SK-N-SH treated with all-trans-retinoic acid at 6 μM for 48 hours (cell line): Measurements from ENCODE around the gene PRDM7.
A peak's percentile ranks its signal among the peaks of the same experiment; 100 is the strongest.

Source experiments
- ATAC-seq: fragments of 200-7000 bp; cut with Tn5 transposase; 3 replicates; pipeline ENCODE4 v1.9.1; 2020; ENCODE audit warnings: mild to moderate bottlenecking, moderate library complexity
- ARNTL ChIP-seq: fragments of 450-650 bp; formaldehyde crosslinking; IDR thresholded peaks from 2 replicates; pipeline ENCODE4 v1.5.0; 2020; ENCODE audit warnings: low read depth, mild to moderate bottlenecking, moderate library complexity, borderline replicate concordance
- BACH2 ChIP-seq: fragments of 250-450 bp; sonication (Bioruptor Pico); IDR thresholded peaks from 2 replicates; pipeline ENCODE4 v1.9.0; 2021; ENCODE audit warnings: mild to moderate bottlenecking, borderline replicate concordance
- CREB5 ChIP-seq: fragments of 250-450 bp; sonication (Bioruptor Pico); IDR thresholded peaks from 2 replicates; pipeline ENCODE4 v1.5.1; 2020; ENCODE audit warnings: low read depth, mild to moderate bottlenecking, moderate library complexity
- CSDC2 ChIP-seq: fragments of 250-450 bp; sonication (Bioruptor Pico); IDR thresholded peaks from 2 replicates; pipeline ENCODE4 v1.5.0; 2020; ENCODE audit warnings: mild to moderate bottlenecking, moderate library complexity
- ESRRG ChIP-seq: fragments of 250-450 bp; sonication (Bioruptor Pico); IDR thresholded peaks from 2 replicates; pipeline ENCODE4 v1.6.1; 2021; ENCODE audit warnings: mild to moderate bottlenecking
- GLIS3 ChIP-seq: fragments of 250-450 bp; sonication (Bioruptor Pico); IDR thresholded peaks from 2 replicates; pipeline ENCODE4 v1.5.0; 2020; ENCODE audit warnings: mild to moderate bottlenecking, moderate library complexity
- ISL1 ChIP-seq: fragments of 250-450 bp; sonication (Bioruptor Pico); IDR thresholded peaks from 2 replicates; pipeline ENCODE4 v2.1.2; 2022; ENCODE audit warnings: mild to moderate bottlenecking, moderate library complexity
- PATZ1 ChIP-seq: fragments of 250-450 bp; sonication (Bioruptor Pico); IDR thresholded peaks from 2 replicates; pipeline ENCODE4 v1.8.0; 2020; ENCODE audit warnings: mild to moderate bottlenecking, moderate library complexity, borderline replicate concordance
- POU6F1 ChIP-seq: fragments of 250-450 bp; sonication (Bioruptor Pico); IDR thresholded peaks from 2 replicates; pipeline ENCODE4 v1.8.0; 2021; ENCODE audit warnings: low read depth, mild to moderate bottlenecking, moderate library complexity, borderline replicate concordance
- PPARA ChIP-seq: fragments of 250-450 bp; sonication (Bioruptor Pico); IDR thresholded peaks from 2 replicates; pipeline ENCODE4 v1.5.0; 2020; ENCODE audit warnings: mild to moderate bottlenecking, borderline replicate concordance
- RARB ChIP-seq: fragments of 250-450 bp; sonication (Bioruptor Pico); IDR thresholded peaks from 2 replicates; pipeline ENCODE4 v1.8.0; 2021; ENCODE audit warnings: mild to moderate bottlenecking, moderate library complexity
- SNAI2 ChIP-seq: fragments of 250-450 bp; sonication (Bioruptor Pico); IDR thresholded peaks from 2 replicates; pipeline ENCODE4 v1.5.0; 2020; ENCODE audit warnings: mild to moderate bottlenecking, moderate library complexity
- TCF4 ChIP-seq: fragments of 250-450 bp; sonication (Bioruptor Pico); IDR thresholded peaks from 2 replicates; pipeline ENCODE4 v1.8.0; 2021; ENCODE audit warnings: mild to moderate bottlenecking, moderate library complexity, borderline replicate concordance
- TOX ChIP-seq: fragments of 250-450 bp; sonication (Bioruptor Pico); IDR thresholded peaks from 2 replicates; pipeline ENCODE4 v1.8.0; 2021; ENCODE audit warnings: mild to moderate bottlenecking, moderate library complexity, borderline replicate concordance
- TSHZ2 ChIP-seq: fragments of 250-450 bp; sonication (Bioruptor Pico); IDR thresholded peaks from 2 replicates; pipeline ENCODE4 v1.5.0; 2020; ENCODE audit warnings: mild to moderate bottlenecking, moderate library complexity
- ZC3H10 ChIP-seq: fragments of 250-450 bp; sonication (Bioruptor Pico); IDR thresholded peaks from 2 replicates; pipeline ENCODE4 v1.5.1; 2021; ENCODE audit warnings: mild to moderate bottlenecking, moderate library complexity
- ZFP30 ChIP-seq: fragments of 450-650 bp; formaldehyde crosslinking; IDR thresholded peaks from 2 replicates; pipeline ENCODE4 v1.5.0; 2022; ENCODE audit warnings: mild to moderate bottlenecking, moderate library complexity
- ZNF70 ChIP-seq: fragments of 450-650 bp; formaldehyde crosslinking; IDR thresholded peaks from 2 replicates; pipeline ENCODE4 v1.5.0; 2020; ENCODE audit warnings: mild to moderate bottlenecking, moderate library complexity
- ZNF8 ChIP-seq: fragments of 450-650 bp; formaldehyde crosslinking; IDR thresholded peaks from 2 replicates; pipeline ENCODE4 v1.5.0; 2020; ENCODE audit warnings: mild to moderate bottlenecking, moderate library complexity
- TF ChIP-seq, protein P1 (sequence below): fragments of 250-450 bp; sonication (Bioruptor Pico); IDR thresholded peaks from 2 replicates; pipeline ENCODE4 v1.5.1; 2021; ENCODE audit warnings: mild to moderate bottlenecking, moderate library complexity

Gene PRDM7

DNA sequence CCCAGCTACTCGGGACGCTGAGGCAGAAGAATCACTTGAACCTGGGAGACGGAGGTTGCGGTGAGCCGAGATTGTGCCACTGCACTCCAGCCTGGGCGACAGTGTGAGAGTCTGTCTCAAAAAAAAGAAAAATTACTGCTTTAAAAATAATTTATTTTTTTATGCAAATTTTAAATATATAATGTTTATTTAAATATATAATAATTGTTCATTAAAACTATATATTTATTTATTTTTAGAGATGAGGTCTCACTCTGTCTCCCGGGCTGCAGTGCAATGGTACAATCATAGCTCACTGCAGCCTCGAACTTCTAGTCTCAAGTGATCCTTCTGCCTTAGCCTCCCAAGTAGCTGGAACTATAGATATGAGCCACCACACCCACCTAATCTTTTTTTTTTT lies 42.6 kb downstream of the PRDM7 start:
- TF ChIP-seq ZNF70 (CRISPR knock-in tag) (no peak), BACH2 (CRISPR knock-in tag) (no peak), ZNF8 (no peak), ZFP30 (CRISPR knock-in tag) (no peak), TCF4 (CRISPR knock-in tag) (no peak), GLIS3 (no peak)
- ATAC-seq: no peak

GRCh38 chr16:90033387-90033786 lies 43.7 kb downstream of the PRDM7 start:
- TF ChIP-seq PPARA (CRISPR knock-in tag) (no peak), POU6F1 (CRISPR knock-in tag) (no peak), ZFP30 (CRISPR knock-in tag) (no peak), ZC3H10 (CRISPR knock-in tag) (no peak), RARB (CRISPR knock-in tag) (no peak), PATZ1 (CRISPR knock-in tag) (no peak), BACH2 (CRISPR knock-in tag) (no peak), ZNF70 (CRISPR knock-in tag) (no peak), GLIS3 (no peak), ARNTL (no peak), TSHZ2 (CRISPR knock-in tag) (no peak), TCF4 (CRISPR knock-in tag) (no peak), SNAI2 (CRISPR knock-in tag) (no peak)
- TF ChIP-seq, protein P1, sequence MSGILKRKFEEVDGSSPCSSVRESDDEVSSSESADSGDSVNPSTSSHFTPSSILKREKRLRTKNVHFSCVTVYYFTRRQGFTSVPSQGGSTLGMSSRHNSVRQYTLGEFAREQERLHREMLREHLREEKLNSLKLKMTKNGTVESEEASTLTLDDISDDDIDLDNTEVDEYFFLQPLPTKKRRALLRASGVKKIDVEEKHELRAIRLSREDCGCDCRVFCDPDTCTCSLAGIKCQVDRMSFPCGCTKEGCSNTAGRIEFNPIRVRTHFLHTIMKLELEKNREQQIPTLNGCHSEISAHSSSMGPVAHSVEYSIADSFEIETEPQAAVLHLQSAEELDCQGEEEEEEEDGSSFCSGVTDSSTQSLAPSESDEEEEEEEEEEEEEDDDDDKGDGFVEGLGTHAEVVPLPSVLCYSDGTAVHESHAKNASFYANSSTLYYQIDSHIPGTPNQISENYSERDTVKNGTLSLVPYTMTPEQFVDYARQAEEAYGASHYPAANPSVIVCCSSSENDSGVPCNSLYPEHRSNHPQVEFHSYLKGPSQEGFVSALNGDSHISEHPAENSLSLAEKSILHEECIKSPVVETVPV (CRISPR knock-in tag): no peak
- ATAC-seq: peak; percentile 7; the same call in 2 of the 3 replicates

DNA sequence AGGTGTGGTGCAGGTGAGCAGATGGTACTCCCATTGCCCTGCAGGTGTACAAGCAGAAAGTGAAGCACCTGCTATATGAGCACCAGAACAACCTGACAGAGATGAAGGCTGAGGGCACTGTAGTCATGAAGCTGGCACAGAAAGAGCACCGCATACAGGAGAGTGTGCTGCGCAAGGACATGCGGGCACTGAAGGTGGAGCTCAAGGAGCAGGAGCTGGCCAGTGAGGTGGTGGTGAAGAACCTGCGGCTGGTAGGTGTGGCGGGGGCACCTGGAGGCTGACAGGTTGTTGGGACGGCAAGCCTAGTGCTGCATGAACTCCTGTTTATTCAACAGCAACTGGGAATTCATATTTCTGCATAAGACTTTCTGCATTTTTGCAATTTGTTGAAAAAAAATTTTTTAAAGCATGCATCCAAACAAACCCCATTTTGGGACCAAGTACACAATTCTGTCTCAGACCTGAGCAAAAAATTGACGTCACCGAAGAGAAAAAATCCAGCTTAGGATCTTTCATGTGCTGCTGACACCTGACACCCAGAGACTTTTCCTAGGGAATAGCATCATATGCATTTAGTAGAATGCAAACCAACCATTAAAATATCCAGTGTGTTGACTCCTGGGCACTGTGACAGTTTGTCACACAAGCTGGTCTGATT lies 44.3 kb downstream of the PRDM7 start:
- ATAC-seq: peak; percentile 40
- TF ChIP-seq POU6F1 (CRISPR knock-in tag) (no peak), CREB5 (CRISPR knock-in tag) (no peak), PPARA (CRISPR knock-in tag) (no peak), ZNF70 (CRISPR knock-in tag) (no peak), PATZ1 (CRISPR knock-in tag) (no peak), ISL1 (no peak), TCF4 (CRISPR knock-in tag) (no peak), CSDC2 (no peak), TOX (CRISPR knock-in tag) (no peak), BACH2 (CRISPR knock-in tag) (no peak), ZNF8 (no peak), RARB (CRISPR knock-in tag) (no peak), TSHZ2 (CRISPR knock-in tag) (no peak), ESRRG (CRISPR knock-in tag) (no peak), ARNTL (no peak)
